ENCODE measurements around the gene KRT79.

The KRT79 gene

DNA sequence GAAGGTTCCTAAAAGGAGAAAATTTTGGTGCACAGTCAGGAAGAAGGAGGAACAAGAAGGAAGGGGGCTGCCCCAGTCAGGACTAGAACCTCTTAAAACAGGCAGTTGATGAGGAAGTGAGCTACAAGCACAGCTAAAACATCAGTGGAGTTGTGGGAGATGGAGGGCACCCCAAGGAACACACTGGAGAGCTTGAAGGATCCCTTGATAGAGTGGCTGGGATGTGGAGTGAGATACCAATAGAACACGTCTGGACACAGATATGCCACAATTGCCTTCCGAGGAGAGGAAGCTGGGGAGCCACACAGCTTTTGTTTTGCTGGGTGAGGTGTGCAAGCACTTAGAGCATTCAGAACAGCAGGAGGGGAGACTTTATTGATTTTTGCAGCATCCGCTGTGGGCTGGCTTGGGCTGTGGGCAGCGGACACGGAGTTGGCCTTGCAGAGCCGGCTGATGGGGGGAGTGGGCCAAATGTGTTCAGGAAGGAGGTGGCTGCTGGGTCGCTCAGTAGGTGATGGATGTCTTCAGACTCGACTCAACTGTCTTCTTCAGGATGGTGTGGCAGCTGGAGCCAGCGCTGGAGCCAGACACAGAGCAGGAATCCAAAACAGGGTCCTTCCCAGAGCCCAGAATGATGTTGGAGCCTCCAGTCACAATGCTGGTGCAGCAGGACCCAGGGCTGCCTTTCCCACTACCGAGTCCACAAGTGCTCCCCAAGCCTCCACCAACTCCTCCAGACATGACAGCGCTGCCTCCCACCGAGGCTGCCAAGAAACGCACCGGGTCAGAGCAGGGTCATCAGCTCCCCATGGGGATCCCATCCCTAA lies 4.7 kb upstream of the KRT79 start:
- no peaks in the 10 kb centered on the region; the same call in 1 of the 2 replicates for H3K27me3 ChIP-seq (ENCODE audit: insufficient read depth, low read length)

DNA sequence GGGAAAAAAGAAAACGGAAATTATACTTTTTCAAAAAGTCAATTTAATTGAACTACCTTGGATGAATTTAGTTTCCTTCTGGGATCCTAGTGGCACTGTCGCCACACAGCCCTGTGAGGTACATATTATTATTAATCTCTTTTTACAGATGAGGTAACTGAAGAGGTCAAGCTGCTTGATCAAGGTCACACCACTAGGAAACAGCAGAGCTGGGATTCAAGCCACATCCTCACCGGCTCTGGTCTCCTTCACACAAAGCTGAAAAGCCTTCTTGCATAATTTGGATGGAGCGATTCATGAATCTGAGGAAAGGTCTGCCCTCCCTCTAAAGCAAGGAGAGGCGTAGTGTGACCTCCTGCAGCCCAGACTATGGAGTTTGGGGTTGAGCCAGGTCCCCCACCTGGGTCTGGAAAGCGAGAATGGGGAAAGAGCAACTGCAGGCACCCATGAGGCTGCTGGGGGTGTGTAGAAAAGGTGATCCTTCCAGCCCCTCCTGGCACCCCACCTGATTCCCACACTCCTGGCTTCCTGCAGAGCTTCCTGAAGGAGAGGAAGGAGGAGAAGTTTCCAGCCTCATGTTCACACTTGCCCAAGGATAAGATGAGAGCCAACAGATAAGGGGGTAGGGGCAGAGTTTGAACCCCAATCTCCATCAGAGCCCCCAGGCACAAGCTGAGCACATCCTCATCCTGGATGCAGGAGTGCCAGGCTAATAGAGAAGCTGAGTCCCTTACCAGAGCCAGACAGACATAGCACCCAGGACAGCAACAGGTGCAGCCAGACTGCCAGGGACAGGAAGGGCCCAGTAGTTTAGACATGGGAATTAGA lies 3.9 kb upstream of the KRT79 start:
- 89% methylated on average over 5 of the region's 6 CpGs for WGBS

More for the DNA sequence above, 4.7 kb upstream of the KRT79 start:
- Histone ChIP-seq H3K4me3 (ENCODE audit: low read length) (no peak overlapping the region), H3K4me1 (ENCODE audit: insufficient read depth, low read length) (no peaks in the 10 kb centered on the region), H3K36me3 (ENCODE audit: insufficient read depth, low read length) (no peaks in the 10 kb centered on the region), H3K27ac (ENCODE audit: low read depth, low read length) (no peak overlapping the region), H3K9ac (ENCODE audit: low read depth, low read length) (no peak overlapping the region), H3K9me3 (ENCODE audit: insufficient read depth, low read depth, low read length) (no peaks in the 10 kb centered on the region)
- 77% methylated on average over 14 of the region's 14 CpGs for WGBS

DNA sequence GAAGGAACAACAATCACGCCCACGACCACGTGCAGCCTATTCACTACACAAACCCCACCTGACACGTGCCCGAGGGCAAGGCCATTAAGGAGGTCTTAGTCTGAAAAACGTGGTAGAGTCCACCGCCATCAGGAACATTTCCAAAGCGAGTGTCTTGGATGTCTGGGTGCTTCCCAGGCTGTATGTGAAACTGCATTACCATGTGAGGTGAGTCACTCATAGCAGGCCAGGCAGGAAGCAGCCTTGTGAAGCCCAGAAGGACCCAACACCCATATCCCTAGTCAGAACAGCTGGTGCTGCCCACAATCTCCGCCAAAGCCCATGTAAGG lies 3.3 kb upstream of the KRT79 start:
- H3K9me3 ChIP-seq (ENCODE audit: insufficient read depth, low read depth, low read length), result no peaks in the 10 kb centered on the region

More for the DNA sequence above, 3.9 kb upstream of the KRT79 start:
- Histone ChIP-seq H3K4me1 (ENCODE audit: insufficient read depth, low read length) (no peaks in the 10 kb centered on the region), H3K27me3 (ENCODE audit: insufficient read depth, low read length) (no peaks in the 10 kb centered on the region; the same call in 1 of the 2 replicates), H3K4me3 (ENCODE audit: low read length) (no peak overlapping the region), H3K36me3 (ENCODE audit: insufficient read depth, low read length) (no peaks in the 10 kb centered on the region), H3K27ac (ENCODE audit: low read depth, low read length) (no peak overlapping the region), H3K9ac (ENCODE audit: low read depth, low read length) (no peak overlapping the region), H3K9me3 (ENCODE audit: insufficient read depth, low read depth, low read length) (no peaks in the 10 kb centered on the region)

DNA sequence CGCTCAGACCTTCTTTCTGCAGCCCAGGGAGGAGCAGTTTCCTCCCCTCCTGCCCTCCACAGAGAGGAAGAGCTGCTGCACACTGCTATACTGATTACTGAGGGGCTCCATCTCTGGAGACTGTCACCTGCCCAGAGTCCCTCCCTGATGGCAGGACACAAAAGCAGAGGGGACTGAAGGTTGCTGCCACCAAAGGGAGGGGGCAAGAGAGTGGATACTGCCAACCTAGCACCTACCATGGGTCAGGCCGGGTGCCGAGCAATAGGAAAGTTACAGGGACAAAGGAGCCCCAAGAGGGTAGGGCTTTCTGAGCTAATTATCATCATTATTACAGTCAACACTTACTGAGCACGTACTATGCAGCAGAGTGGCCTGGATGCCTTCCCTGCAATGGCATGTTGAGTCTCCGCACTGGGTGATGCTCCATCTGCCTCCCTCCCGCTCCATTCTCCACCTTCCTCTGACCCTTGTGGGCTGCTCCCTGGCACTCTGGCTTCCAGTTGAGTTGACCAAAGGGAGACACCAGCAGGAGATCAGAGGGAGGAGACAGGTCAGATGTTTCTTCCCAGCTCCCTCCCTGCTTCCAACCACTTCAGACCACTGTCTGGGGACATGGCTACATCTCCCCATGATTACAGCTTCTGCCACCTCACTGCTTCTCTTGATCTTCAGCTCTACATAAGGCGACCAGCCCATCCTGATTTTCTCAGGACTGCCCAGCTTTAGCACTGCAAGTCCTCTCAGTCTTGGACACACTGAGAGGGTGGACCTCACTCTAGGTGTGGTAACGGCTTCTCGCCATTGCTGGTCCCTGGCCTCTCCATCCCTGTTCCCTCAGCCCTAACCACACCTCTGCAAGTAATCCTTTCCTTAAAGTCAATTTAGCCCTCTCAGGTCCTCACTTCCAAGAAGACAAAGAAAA lies 2.6 kb upstream of the KRT79 start:
- Histone ChIP-seq H3K4me1 (ENCODE audit: insufficient read depth, low read length) (no peaks in the 10 kb centered on the region), H3K27ac (ENCODE audit: low read depth, low read length) (no peak overlapping the region), H3K36me3 (ENCODE audit: insufficient read depth, low read length) (no peaks in the 10 kb centered on the region), H3K27me3 (ENCODE audit: insufficient read depth, low read length) (no peaks in the 10 kb centered on the region), H3K4me3 (ENCODE audit: low read length) (no peak overlapping the region), H3K9ac (ENCODE audit: low read depth, low read length) (no peak overlapping the region), H3K9me3 (ENCODE audit: insufficient read depth, low read depth, low read length) (no peaks in the 10 kb centered on the region)
- 90% methylated on average over 9 of the region's 9 CpGs for WGBS

More for the DNA sequence above, 3.3 kb upstream of the KRT79 start:
- 85% methylated on average over 9 of the region's 9 CpGs for WGBS
- no peaks in the 10 kb centered on the region for H3K36me3 ChIP-seq (ENCODE audit: insufficient read depth, low read length)
- no peak overlapping the region for H3K27ac ChIP-seq (ENCODE audit: low read depth, low read length)
- H3K4me3 ChIP-seq (ENCODE audit: low read length), result no peak overlapping the region
- no peaks in the 10 kb centered on the region; the same call in 1 of the 2 replicates for H3K27me3 ChIP-seq (ENCODE audit: insufficient read depth, low read length)
- no peaks in the 10 kb centered on the region for H3K4me1 ChIP-seq (ENCODE audit: insufficient read depth, low read length)
- no peak overlapping the region for H3K9ac ChIP-seq (ENCODE audit: low read depth, low read length)

DNA sequence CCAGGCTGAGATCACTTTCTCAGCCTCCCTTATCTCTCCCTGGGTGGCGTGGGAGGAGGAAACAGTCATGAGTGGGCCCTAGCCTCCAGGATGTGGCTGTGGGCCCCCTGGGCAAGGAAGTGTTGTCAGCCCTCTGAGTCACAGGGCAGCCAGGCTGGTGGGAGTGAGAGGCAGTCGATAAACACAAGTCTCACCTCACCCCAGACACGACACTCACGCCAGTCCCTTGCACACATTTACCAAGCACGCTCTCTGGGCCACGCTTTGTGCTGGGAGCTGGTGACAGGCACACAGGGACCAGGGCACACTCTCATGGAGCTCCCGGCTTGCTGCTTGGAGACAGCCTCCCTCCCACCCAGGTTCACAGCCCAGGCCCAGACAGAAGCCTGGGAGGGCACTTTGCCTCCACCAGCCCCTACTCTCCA lies 1.9 kb upstream of the KRT79 start:
- H3K9me3 ChIP-seq (ENCODE audit: insufficient read depth, low read depth, low read length), result no peaks in the 10 kb centered on the region
- 91% methylated on average over 7 of the region's 7 CpGs for WGBS
- H3K9ac ChIP-seq (ENCODE audit: low read depth, low read length), result no peak overlapping the region
- no peaks in the 10 kb centered on the region for H3K4me1 ChIP-seq (ENCODE audit: insufficient read depth, low read length)
- no peak overlapping the region for H3K4me3 ChIP-seq (ENCODE audit: low read length)
- no peak overlapping the region for H3K27ac ChIP-seq (ENCODE audit: low read depth, low read length)
- H3K36me3 ChIP-seq (ENCODE audit: insufficient read depth, low read length), result no peaks in the 10 kb centered on the region
- H3K27me3 ChIP-seq (ENCODE audit: insufficient read depth, low read length), result no peaks in the 10 kb centered on the region

DNA sequence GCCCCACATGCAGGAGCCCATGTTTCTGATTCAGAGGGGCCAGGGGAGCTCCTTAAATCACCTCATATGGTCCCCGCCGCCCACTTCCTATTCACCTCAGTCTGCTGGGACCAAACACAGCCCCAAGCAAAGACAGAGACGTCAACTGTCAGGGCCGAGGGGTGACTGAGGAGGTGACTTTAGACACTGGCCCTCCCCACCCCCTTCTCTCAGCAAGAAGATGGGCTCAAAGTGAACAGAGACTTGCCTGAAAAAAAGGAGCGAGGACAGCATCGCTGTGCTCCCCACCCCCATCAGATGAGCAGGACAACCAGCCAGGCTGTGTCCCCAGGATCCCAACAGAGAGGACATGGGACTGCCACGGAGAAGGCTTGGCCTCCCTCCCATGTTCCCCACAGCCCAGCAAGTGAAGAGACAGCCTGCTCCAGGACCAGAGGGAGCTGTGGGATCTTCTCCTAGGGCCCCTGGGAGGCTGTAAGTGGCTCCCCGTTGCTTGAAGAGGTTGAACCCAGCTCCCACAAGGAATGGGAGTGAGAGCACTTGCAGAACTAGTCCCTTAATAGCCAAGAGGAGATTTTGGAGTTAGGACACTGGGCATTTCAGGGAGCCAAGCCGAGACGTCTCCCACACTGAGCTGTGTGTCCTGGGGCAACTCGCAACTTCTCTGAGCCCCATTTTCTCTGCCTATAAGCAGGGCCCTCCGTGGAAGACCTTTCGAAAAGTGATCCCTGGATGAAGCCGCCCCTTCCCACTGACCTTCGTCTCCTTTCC lies 1.3 kb upstream of the KRT79 start:
- no peak overlapping the region for H3K9ac ChIP-seq (ENCODE audit: low read depth, low read length)
- H3K4me1 ChIP-seq (ENCODE audit: insufficient read depth, low read length), result no peaks in the 10 kb centered on the region
- 86% methylated on average over 15 of the region's 15 CpGs for WGBS

DNA sequence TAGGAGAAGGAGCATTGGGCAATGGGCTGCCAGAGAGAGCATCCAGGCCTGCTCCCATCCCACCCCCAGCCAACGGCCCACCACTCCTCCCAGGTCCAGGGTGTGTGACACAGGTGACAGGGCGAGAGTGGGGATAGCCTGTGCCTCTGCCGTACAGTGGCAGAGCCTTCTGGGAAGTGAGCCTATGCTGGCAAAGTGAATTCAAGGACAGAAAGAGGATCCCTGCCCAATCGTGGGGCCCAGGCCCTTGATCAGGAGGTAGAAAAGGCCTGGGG lies 553 bp upstream of the KRT79 start:
- Histone ChIP-seq H3K4me3 (ENCODE audit: low read length) (no peak overlapping the region), H3K9me3 (ENCODE audit: insufficient read depth, low read depth, low read length) (no peaks in the 10 kb centered on the region), H3K27ac (ENCODE audit: low read depth, low read length) (no peak overlapping the region), H3K4me1 (ENCODE audit: insufficient read depth, low read length) (no peaks in the 10 kb centered on the region), H3K9ac (ENCODE audit: low read depth, low read length) (no peak overlapping the region), H3K36me3 (ENCODE audit: insufficient read depth, low read length) (no peaks in the 10 kb centered on the region), H3K27me3 (ENCODE audit: insufficient read depth, low read length) (no peaks in the 10 kb centered on the region)
- WGBS, result 88% methylated on average over 4 of the region's 4 CpGs

More for the DNA sequence above, 1.3 kb upstream of the KRT79 start:
- no peaks in the 10 kb centered on the region for H3K36me3 ChIP-seq (ENCODE audit: insufficient read depth, low read length)
- no peaks in the 10 kb centered on the region for H3K9me3 ChIP-seq (ENCODE audit: insufficient read depth, low read depth, low read length)
- no peaks in the 10 kb centered on the region for H3K27me3 ChIP-seq (ENCODE audit: insufficient read depth, low read length)
- H3K27ac ChIP-seq (ENCODE audit: low read depth, low read length), result no peak overlapping the region
- no peak overlapping the region for H3K4me3 ChIP-seq (ENCODE audit: low read length)

DNA sequence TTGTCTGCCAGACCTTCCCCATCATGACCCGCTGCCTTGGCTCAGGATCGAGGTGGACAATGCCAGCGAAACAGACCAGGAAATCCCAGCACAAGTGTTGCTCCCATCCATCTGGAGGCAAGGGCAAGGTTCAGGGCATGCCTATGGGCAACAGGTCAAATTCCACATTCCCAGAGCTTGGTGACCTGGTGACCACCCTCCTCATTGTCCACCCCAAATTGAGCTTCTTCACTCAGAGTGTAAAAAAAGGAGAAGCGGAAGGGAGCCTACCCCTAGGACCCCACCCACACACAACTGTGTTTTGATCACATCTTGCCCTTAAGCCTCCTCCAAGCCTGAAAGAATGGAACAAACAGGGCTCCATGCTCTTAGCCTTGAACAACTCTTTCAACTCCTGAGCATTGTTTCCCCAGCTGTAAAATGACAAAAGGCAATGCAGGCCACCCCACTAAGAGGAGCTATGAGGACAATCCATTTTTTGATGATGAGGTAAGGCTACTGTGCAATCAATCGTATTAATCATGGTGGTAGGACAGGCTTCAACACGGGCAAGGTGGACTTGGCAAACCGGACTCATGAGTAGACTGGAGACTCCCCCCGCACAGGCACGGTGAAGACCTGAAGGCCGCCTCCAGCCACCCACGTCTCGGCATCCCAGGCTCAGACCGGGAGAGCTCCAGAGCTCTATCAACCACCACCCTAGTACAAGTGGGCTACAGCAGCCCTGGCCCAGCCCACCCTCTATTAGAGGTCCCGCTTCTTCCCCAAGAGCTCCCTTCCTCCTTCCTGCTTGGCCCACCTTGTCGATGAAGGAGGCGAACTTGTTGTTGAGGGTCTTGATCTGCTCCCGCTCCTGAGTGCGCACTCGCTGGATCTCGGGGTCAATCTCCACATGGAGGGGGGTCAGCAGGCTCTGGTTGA lies 866 bp downstream of the KRT79 start:
- no peak overlapping the region for H3K4me3 ChIP-seq (ENCODE audit: low read length)
- WGBS, result 93% methylated on average over 20 of the region's 20 CpGs
- no peaks in the 10 kb centered on the region for H3K4me1 ChIP-seq (ENCODE audit: insufficient read depth, low read length)
- H3K9me3 ChIP-seq (ENCODE audit: insufficient read depth, low read depth, low read length), result no peaks in the 10 kb centered on the region
- H3K9ac ChIP-seq (ENCODE audit: low read depth, low read length), result no peak overlapping the region
- no peaks in the 10 kb centered on the region for H3K27me3 ChIP-seq (ENCODE audit: insufficient read depth, low read length)
- no peaks in the 10 kb centered on the region for H3K36me3 ChIP-seq (ENCODE audit: insufficient read depth, low read length)
- H3K27ac ChIP-seq (ENCODE audit: low read depth, low read length), result no peak overlapping the region

DNA sequence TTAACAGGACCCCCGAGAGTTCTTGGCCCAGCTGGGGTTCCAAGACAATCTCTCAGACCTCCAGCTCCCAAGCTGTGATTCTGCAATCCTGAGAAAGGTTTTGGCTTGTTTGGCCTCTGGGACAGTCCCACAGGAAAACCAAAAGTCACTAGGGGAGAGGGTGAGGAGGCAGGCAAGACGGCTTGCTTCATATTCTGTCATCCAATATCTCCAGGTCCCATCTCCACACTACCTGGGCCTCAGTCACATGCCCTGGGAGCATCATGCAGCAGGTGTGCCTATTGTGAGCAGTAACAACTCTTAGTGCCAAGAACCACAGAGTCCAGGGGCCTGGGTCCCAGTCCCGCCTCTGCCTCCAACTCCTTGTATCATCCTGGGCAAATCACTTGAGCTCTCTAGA lies 1.7 kb downstream of the KRT79 start:
- Histone ChIP-seq H3K27ac (ENCODE audit: low read depth, low read length) (no peak overlapping the region), H3K9ac (ENCODE audit: low read depth, low read length) (no peak overlapping the region), H3K4me1 (ENCODE audit: insufficient read depth, low read length) (no peaks in the 10 kb centered on the region), H3K27me3 (ENCODE audit: insufficient read depth, low read length) (no peaks in the 10 kb centered on the region), H3K4me3 (ENCODE audit: low read length) (no peak overlapping the region), H3K36me3 (ENCODE audit: insufficient read depth, low read length) (no peaks in the 10 kb centered on the region), H3K9me3 (ENCODE audit: insufficient read depth, low read depth, low read length) (no peaks in the 10 kb centered on the region)
- WGBS, result 97% methylated on average over 3 of the region's 3 CpGs

DNA sequence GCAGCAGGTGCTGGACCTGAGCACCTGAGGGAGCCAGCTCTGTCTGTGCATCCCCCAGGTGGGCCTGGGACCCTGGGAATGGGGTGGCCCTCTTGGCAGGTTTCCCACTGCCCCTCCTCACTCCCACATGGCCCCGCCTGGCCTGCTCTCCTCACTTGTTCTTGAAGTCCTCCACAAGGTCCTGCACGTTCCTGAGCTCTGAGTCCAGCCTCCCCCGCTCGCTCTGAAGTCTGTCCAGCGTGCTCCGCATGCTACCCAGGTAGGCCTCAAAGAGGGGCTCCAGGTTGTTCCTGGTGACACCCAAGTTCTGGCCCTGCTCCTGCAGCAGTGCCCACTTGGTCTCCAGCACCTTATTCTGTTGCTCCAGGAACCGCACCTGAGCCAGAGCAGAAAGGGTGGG lies 2.9 kb downstream of the KRT79 start:
- Histone ChIP-seq H3K27me3 (ENCODE audit: insufficient read depth, low read length) (no peaks in the 10 kb centered on the region), H3K4me1 (ENCODE audit: insufficient read depth, low read length) (no peaks in the 10 kb centered on the region), H3K9me3 (ENCODE audit: insufficient read depth, low read depth, low read length) (no peaks in the 10 kb centered on the region), H3K9ac (ENCODE audit: low read depth, low read length) (no peak overlapping the region), H3K4me3 (ENCODE audit: low read length) (no peak overlapping the region), H3K36me3 (ENCODE audit: insufficient read depth, low read length) (no peaks in the 10 kb centered on the region), H3K27ac (ENCODE audit: low read depth, low read length) (no peak overlapping the region)
- 93% methylated on average over 7 of the region's 7 CpGs for WGBS
